ENCODE results near the gene DNMBP.
"Not testable (repeated sequence)": the region's sequence is repeated elsewhere in the genome, so short reads cannot be mapped to it uniquely, and the experiment has no call there.

Gene DNMBP

GRCh38 chr10:99906470-99906869, 103.3 kb downstream of the DNMBP start:
- H3K4me3 Mint-ChIP-seq: no peak overlapping the region
- peaks cover 22% of the 10 kb centered on the region for H3K36me3 Mint-ChIP-seq (ENCODE audit: low read depth)
- H3K4me1 Mint-ChIP-seq (ENCODE audit: low read depth): no peaks in the 10 kb centered on the region
- no peak overlapping the region for H3K27ac Mint-ChIP-seq
- no peak for DNase-seq
- H3K27me3 Mint-ChIP-seq: no peaks in the 10 kb centered on the region
- no peaks in the 10 kb centered on the region for H3K9me3 Mint-ChIP-seq

- no peaks in the 10 kb centered on the region for H3K27me3 Mint-ChIP-seq
These were observed 103.8 kb downstream of the DNMBP start for GRCh38 chr10:99905971-99906370.

GRCh38 chr10:99895867-99896266, 113.9 kb downstream of the DNMBP start:
- peaks cover 37% of the 10 kb centered on the region for H3K36me3 Mint-ChIP-seq (ENCODE audit: low read depth)
- H3K27ac Mint-ChIP-seq: no peak overlapping the region
- no peaks in the 10 kb centered on the region for H3K27me3 Mint-ChIP-seq
- H3K4me3 Mint-ChIP-seq: no peak overlapping the region
- no peaks in the 10 kb centered on the region for H3K4me1 Mint-ChIP-seq (ENCODE audit: low read depth)
- H3K9me3 Mint-ChIP-seq: no peaks in the 10 kb centered on the region
- no peak for DNase-seq

More at GRCh38 chr10:99905971-99906370, 103.8 kb downstream of the DNMBP start:
- Mint-ChIP-seq H3K4me1 (ENCODE audit: low read depth) (no peaks in the 10 kb centered on the region), H3K9me3 (no peaks in the 10 kb centered on the region), H3K36me3 (ENCODE audit: low read depth) (peaks cover 22% of the 10 kb centered on the region), H3K4me3 (no peak overlapping the region), H3K27ac (no peak overlapping the region)
- no peak for DNase-seq

- not testable (repeated sequence) for H3K9me3 Mint-ChIP-seq; DNase-seq; H3K4me1 Mint-ChIP-seq (ENCODE audit: low read depth); H3K27ac Mint-ChIP-seq; H3K27me3 Mint-ChIP-seq; H3K4me3 Mint-ChIP-seq
- peaks cover 39% of the 10 kb centered on the region for H3K36me3 Mint-ChIP-seq (ENCODE audit: low read depth)
These were observed 114.7 kb downstream of the DNMBP start for GRCh38 chr10:99895066-99895465.

GRCh38 chr10:99894613-99895012, 115.1 kb downstream of the DNMBP start:
- Mint-ChIP-seq H3K27ac (no peak overlapping the region), H3K36me3 (ENCODE audit: low read depth) (peaks cover 38% of the 10 kb centered on the region), H3K27me3 (no peaks in the 10 kb centered on the region), H3K4me1 (ENCODE audit: low read depth) (no peaks in the 10 kb centered on the region), H3K4me3 (no peak overlapping the region), H3K9me3 (no peaks in the 10 kb centered on the region)
- no peak for DNase-seq

- H3K36me3 Mint-ChIP-seq (ENCODE audit: low read depth): peaks cover 33% of the 10 kb centered on the region
- DNase-seq: no peak
- H3K9me3 Mint-ChIP-seq: no peaks in the 10 kb centered on the region
- H3K27me3 Mint-ChIP-seq: no peaks in the 10 kb centered on the region
- no peak overlapping the region for H3K4me3 Mint-ChIP-seq
- no peak overlapping the region for H3K27ac Mint-ChIP-seq
- no peaks in the 10 kb centered on the region for H3K4me1 Mint-ChIP-seq (ENCODE audit: low read depth)
These were observed 121.1 kb downstream of the DNMBP start for GRCh38 chr10:99888622-99889021.

- Mint-ChIP-seq H3K9me3 (no peaks in the 10 kb centered on the region), H3K4me3 (no peak overlapping the region), H3K27me3 (no peaks in the 10 kb centered on the region), H3K4me1 (ENCODE audit: low read depth) (peaks cover 4% of the 10 kb centered on the region), H3K27ac (no peak overlapping the region), H3K36me3 (ENCODE audit: low read depth) (peaks cover 44% of the 10 kb centered on the region)
- DNase-seq: no peak
These were observed 126.2 kb downstream of the DNMBP start for GRCh38 chr10:99883523-99883922.

- no peak for DNase-seq
- Mint-ChIP-seq H3K27me3 (peaks cover 6% of the 10 kb centered on the region), H3K9me3 (no peaks in the 10 kb centered on the region), H3K27ac (no peak overlapping the region), H3K4me1 (ENCODE audit: low read depth) (peaks cover 7% of the 10 kb centered on the region), H3K4me3 (no peak overlapping the region), H3K36me3 (ENCODE audit: low read depth) (peaks cover 53% of the 10 kb centered on the region)
These were observed 128.4 kb downstream of the DNMBP start for GRCh38 chr10:99881371-99881770.

GRCh38 chr10:99880080-99880835, 129.5 kb downstream of the DNMBP start:
- Mint-ChIP-seq H3K4me3 (no peak overlapping the region), H3K27ac (no peak overlapping the region), H3K36me3 (ENCODE audit: low read depth) (peaks cover 52% of the 10 kb centered on the region)

GRCh38 chr10:99875473-99875872, 134.3 kb downstream of the DNMBP start:
- Mint-ChIP-seq H3K4me3 (no peak overlapping the region), H3K27me3 (peaks cover 59% of the 10 kb centered on the region), H3K27ac (no peak overlapping the region), H3K36me3 (ENCODE audit: low read depth) (peaks cover 37% of the 10 kb centered on the region), H3K4me1 (ENCODE audit: low read depth) (peaks cover 17% of the 10 kb centered on the region), H3K9me3 (no peaks in the 10 kb centered on the region)
- DNase-seq: no peak

More at GRCh38 chr10:99880080-99880835, 129.5 kb downstream of the DNMBP start:
- DNase-seq: no peak
- H3K4me1 Mint-ChIP-seq (ENCODE audit: low read depth): peaks cover 7% of the 10 kb centered on the region
- H3K9me3 Mint-ChIP-seq: no peaks in the 10 kb centered on the region
- H3K27me3 Mint-ChIP-seq: peaks cover 16% of the 10 kb centered on the region

GRCh38 chr10:99874341-99875085, 135.2 kb downstream of the DNMBP start:
- H3K4me1 Mint-ChIP-seq (ENCODE audit: low read depth): peaks cover 26% of the 10 kb centered on the region
- no peaks in the 10 kb centered on the region for H3K9me3 Mint-ChIP-seq
- no peak overlapping the region for H3K27ac Mint-ChIP-seq
- H3K36me3 Mint-ChIP-seq (ENCODE audit: low read depth): peaks cover 28% of the 10 kb centered on the region
- peaks cover 68% of the 10 kb centered on the region for H3K27me3 Mint-ChIP-seq
- no peak for DNase-seq
- H3K4me3 Mint-ChIP-seq: no peak overlapping the region

GRCh38 chr10:99873846-99874245, 135.9 kb downstream of the DNMBP start:
- Mint-ChIP-seq H3K4me3 (no peak overlapping the region), H3K27ac (no peak overlapping the region), H3K36me3 (ENCODE audit: low read depth) (peaks cover 25% of the 10 kb centered on the region), H3K27me3 (peaks cover 75% of the 10 kb centered on the region), H3K4me1 (ENCODE audit: low read depth) (peaks cover 27% of the 10 kb centered on the region), H3K9me3 (no peaks in the 10 kb centered on the region)
- no peak for DNase-seq

- peaks cover 88% of the 10 kb centered on the region for H3K27me3 Mint-ChIP-seq
- peaks cover 17% of the 10 kb centered on the region for H3K36me3 Mint-ChIP-seq (ENCODE audit: low read depth)
- DNase-seq: no peak
- no peak overlapping the region for H3K4me3 Mint-ChIP-seq
- no peaks in the 10 kb centered on the region for H3K9me3 Mint-ChIP-seq
- H3K27ac Mint-ChIP-seq: no peak overlapping the region
- peaks cover 24% of the 10 kb centered on the region for H3K4me1 Mint-ChIP-seq (ENCODE audit: low read depth)
These were observed 137.2 kb downstream of the DNMBP start for GRCh38 chr10:99872367-99873162.

- Mint-ChIP-seq H3K27me3 (peaks cover 95% of the 10 kb centered on the region), H3K4me3 (peak overlapping the region; percentile 37), H3K36me3 (ENCODE audit: low read depth) (no peaks in the 10 kb centered on the region), H3K27ac (peak overlapping the region; percentile 64), H3K4me1 (ENCODE audit: low read depth) (peaks cover 24% of the 10 kb centered on the region), H3K9me3 (peaks cover 21% of the 10 kb centered on the region)
- peak; percentile 65 for DNase-seq
These were observed 139.5 kb downstream of the DNMBP start for GRCh38 chr10:99870123-99870730.

All from activated T-cell treated with anti-CD3 and anti-CD28 coated beads, Interleukin-2, amount 50 U/mL, for 24 hours (primary cell).